Prostate gland (tissue), 2 donors: ENCODE measurements around the gene SFRP5.

ENCODE experiments used
- CTCF ChIP-seq, 4 experiments: fragments of 200-600 bp in 2 of 4; fragments of 450-650 bp in 2 of 4; sonication (generic) in 2 of 4; IDR thresholded peaks; 1 replicate in 3 of 4; 2 replicates in 1 of 4; pipeline ENCODE4 v1.5.1; 2016 to 2019; ENCODE audit warnings: antibody characterized with exemption in 4 of 4, mild to moderate bottlenecking in 2 of 4, moderate library complexity in 2 of 4
- POLR2A ChIP-seq: fragments of 450-650 bp; IDR thresholded peaks from one replicate; pipeline ENCODE4 v1.6.1; 2016; ENCODE audit warnings: antibody characterized with exemption, mild to moderate bottlenecking

DNA sequence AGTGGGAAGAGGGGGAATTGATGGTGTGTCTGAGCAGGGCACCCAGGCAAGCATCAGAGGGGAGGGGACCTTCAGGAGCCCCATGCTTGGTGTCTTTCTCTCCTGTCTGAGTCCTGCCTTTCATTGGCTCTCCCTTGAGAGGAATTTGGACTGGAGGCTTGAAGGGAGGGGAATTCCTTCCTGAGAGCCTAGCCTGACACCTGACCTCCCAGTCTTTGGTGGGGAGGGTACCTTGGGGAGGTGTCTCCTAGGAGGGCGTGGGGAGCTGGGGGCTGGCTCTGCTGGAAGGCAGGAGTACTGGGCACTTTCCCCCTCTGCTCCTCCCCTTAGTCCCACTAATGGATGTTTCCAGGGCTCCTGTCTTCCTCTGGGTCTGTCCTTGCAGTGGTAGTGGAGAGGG lies 1.3 kb upstream of the SFRP5 start:
- no peak for TF ChIP-seq CTCF (IDR thresholded peaks at IDR 0.05)
- no peak for TF ChIP-seq POLR2A
